DOHH2 (cell line): ENCODE results near the gene NLGN1.

Experiments used
- EZH2phosphoT487 ChIP-seq: fragments of 200-600 bp; sonication (generic); IDR thresholded peaks from 2 replicates; pipeline ENCODE4 v1.6.1; 2017; ENCODE audit warnings: borderline replicate concordance, mild to moderate bottlenecking, antibody characterized with exemption, low read length, moderate library complexity, mixed read lengths
- TF ChIP-seq, protein P1 (sequence below): fragments of 200-600 bp; sonication (generic); IDR thresholded peaks from one replicate; pipeline ENCODE4 v1.5.1; 2014; ENCODE audit warnings: antibody characterized with exemption, mild to moderate bottlenecking, low read depth, low read length; ENCODE audit not compliant: poor library complexity, severe bottlenecking

DNA sequence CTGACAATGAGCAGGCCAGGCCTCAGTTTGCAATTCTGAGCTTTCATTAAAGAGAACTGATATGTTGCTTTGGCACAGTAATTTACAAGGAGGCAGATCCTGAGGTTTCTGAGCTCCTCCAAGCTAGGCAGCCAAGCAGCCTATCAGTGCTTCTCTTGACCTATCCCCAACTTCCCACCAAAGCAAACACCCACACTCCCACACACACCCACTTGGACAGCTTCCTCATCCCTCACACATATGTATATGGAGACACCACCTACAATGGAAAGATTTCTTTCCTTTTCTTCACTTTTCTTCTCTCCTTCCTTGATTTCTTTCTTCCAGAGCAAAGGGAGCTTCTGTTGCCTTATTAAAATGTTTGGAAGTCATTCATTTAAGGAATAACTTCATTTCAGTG, 217.0 kb downstream of the NLGN1 start:
- TF ChIP-seq, protein P1, sequence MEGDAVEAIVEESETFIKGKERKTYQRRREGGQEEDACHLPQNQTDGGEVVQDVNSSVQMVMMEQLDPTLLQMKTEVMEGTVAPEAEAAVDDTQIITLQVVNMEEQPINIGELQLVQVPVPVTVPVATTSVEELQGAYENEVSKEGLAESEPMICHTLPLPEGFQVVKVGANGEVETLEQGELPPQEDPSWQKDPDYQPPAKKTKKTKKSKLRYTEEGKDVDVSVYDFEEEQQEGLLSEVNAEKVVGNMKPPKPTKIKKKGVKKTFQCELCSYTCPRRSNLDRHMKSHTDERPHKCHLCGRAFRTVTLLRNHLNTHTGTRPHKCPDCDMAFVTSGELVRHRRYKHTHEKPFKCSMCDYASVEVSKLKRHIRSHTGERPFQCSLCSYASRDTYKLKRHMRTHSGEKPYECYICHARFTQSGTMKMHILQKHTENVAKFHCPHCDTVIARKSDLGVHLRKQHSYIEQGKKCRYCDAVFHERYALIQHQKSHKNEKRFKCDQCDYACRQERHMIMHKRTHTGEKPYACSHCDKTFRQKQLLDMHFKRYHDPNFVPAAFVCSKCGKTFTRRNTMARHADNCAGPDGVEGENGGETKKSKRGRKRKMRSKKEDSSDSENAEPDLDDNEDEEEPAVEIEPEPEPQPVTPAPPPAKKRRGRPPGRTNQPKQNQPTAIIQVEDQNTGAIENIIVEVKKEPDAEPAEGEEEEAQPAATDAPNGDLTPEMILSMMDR = no peak
- TF ChIP-seq EZH2phosphoT487 = no peak
